GM12878 (cell line): ENCODE measurements around the gene ZDHHC22. TPM values are rescaled to one million over a fixed set of nuclear protein-coding genes. Genes with fewer than 3 reads are reported as not detected.

ENCODE experiments used
- ATF3 ChIP-seq: IDR thresholded peaks from 2 replicates; pipeline ENCODE4 v1.6.1; 2011; ENCODE audit warnings: low read depth, mild to moderate bottlenecking, low read length, moderate library complexity, borderline replicate concordance; ENCODE audit errors: extremely low read depth
- BRCA1 ChIP-seq: IDR thresholded peaks from 2 replicates; pipeline ENCODE4 v1.6.1; 2011; ENCODE audit warnings: low read depth, low read length, improper control_type of control experiment
- CBFB ChIP-seq: IDR thresholded peaks from 2 replicates; pipeline ENCODE4 v1.6.1; 2016; ENCODE audit warnings: antibody characterized with exemption, low read depth
- CHD4 ChIP-seq: fragments of 200-600 bp; sonication (generic); IDR thresholded peaks from 2 replicates; pipeline ENCODE4 v1.6.1; 2016; ENCODE audit warnings: mild to moderate bottlenecking
- EP300 ChIP-seq, 2 experiments: fragments of 150-350 bp in 1 of 2; IDR thresholded peaks; 2 replicates each; pipeline ENCODE4 v1.6.1; 2011 to 2012; ENCODE audit warnings: low read depth in 2 of 2, low read length in 2 of 2, borderline replicate concordance in 1 of 2, improper control_type of control experiment in 1 of 2, inconsistent platforms in 1 of 2; ENCODE audit not compliant: control insufficient read depth in 1 of 2
- ETV6 ChIP-seq, 2 experiments: fragments of 450-650 bp in 1 of 2; IDR thresholded peaks in 1 of 2; conservative IDR thresholded peaks in 1 of 2; 2 replicates each; pipeline ENCODE4 v1.6.1; 2014; ENCODE audit warnings: antibody characterized with exemption in 1 of 2, borderline replicate concordance in 1 of 2, low read depth in 1 of 2, mild to moderate bottlenecking in 1 of 2, moderate library complexity in 1 of 2
- FOXM1 ChIP-seq: IDR thresholded peaks from 2 replicates; pipeline ENCODE4 v1.6.1; 2012; ENCODE audit warnings: low read depth, mild to moderate bottlenecking, inconsistent platforms, low read length, moderate library complexity
- MEF2B ChIP-seq: fragments of 450-650 bp; IDR thresholded peaks from 2 replicates; pipeline ENCODE4 v1.6.1; 2018; ENCODE audit warnings: mild to moderate bottlenecking, moderate library complexity; ENCODE audit not compliant: partially characterized antibody, poor library complexity, severe bottlenecking
- MLLT1 ChIP-seq: fragments of 450-650 bp; IDR thresholded peaks from 2 replicates; pipeline ENCODE4 v1.6.1; 2016; ENCODE audit warnings: mild to moderate bottlenecking
- NFIC ChIP-seq: IDR thresholded peaks from 2 replicates; pipeline ENCODE4 v1.6.1; 2012; ENCODE audit warnings: low read depth, mild to moderate bottlenecking, inconsistent platforms, low read length, moderate library complexity
- NFYA ChIP-seq: IDR thresholded peaks from 2 replicates; pipeline ENCODE4 v1.6.1; 2011; ENCODE audit warnings: low read depth, mild to moderate bottlenecking, low read length, improper control_type of control experiment, borderline replicate concordance
- NKRF ChIP-seq: fragments of 450-650 bp; conservative IDR thresholded peaks from 2 replicates; pipeline ENCODE4 v1.6.1; 2017; ENCODE audit warnings: mild to moderate bottlenecking, moderate library complexity
- PML ChIP-seq: IDR thresholded peaks from 2 replicates; pipeline ENCODE4 v1.6.1; 2012; ENCODE audit warnings: low read length, inconsistent platforms
- RAD21 ChIP-seq: IDR thresholded peaks from 2 replicates; pipeline ENCODE4 v1.6.1; 2011; ENCODE audit warnings: mild to moderate bottlenecking, low read depth, low read length, moderate library complexity; ENCODE audit not compliant: insufficient read depth
- RELA ChIP-seq: fragments of 450-650 bp; IDR thresholded peaks from 2 replicates; pipeline ENCODE4 v1.8.0; 2014; ENCODE audit warnings: borderline replicate concordance; ENCODE audit not compliant: partially characterized antibody
- SUPT20H ChIP-seq: IDR thresholded peaks from 2 replicates; pipeline ENCODE4 v1.6.1; 2011; ENCODE audit warnings: low read depth, mild to moderate bottlenecking, low read length, moderate library complexity, borderline replicate concordance; ENCODE audit not compliant: control insufficient read depth
- TAF1 ChIP-seq: IDR thresholded peaks from 2 replicates; pipeline ENCODE4 v1.6.1; 2011; ENCODE audit warnings: mild to moderate bottlenecking, low read depth, low read length, borderline replicate concordance
- TARDBP ChIP-seq: IDR thresholded peaks from 2 replicates; pipeline ENCODE4 v1.6.1; 2016; ENCODE audit warnings: borderline replicate concordance
- YY1 ChIP-seq: IDR thresholded peaks from 2 replicates; pipeline ENCODE4 v1.6.1; 2011; ENCODE audit warnings: low read depth, mild to moderate bottlenecking, low read length
- ZBTB11 ChIP-seq: fragments of 450-650 bp; formaldehyde crosslinking; IDR thresholded peaks from 2 replicates; pipeline ENCODE4 v1.5.0; 2022; ENCODE audit warnings: mild to moderate bottlenecking, missing genetic modification characterization
- ZNF217 ChIP-seq: fragments of 450-650 bp; IDR thresholded peaks from 2 replicates; pipeline ENCODE4 v1.6.1; 2017; ENCODE audit warnings: antibody characterized with exemption, mild to moderate bottlenecking
- ZNF274 ChIP-seq: IDR thresholded peaks from one replicate; pipeline ENCODE4 v1.8.0; 2011; ENCODE audit not compliant: insufficient read length, insufficient read depth
- polyA plus RNA-seq, 11 experiments: library from polyadenylated mRNA; depleted of rRNA in 4 of 11; unstranded in 6 of 11; stranded (reverse) in 5 of 11; fragments of >200 nt; fragmentation: Nextera tagmentation in 4 of 11; fragmentation: Illumina TruSeq in 1 of 11; extraction: Ambion mirVana in 4 of 11; extraction: Trizol in 1 of 11; gene quantifications; 1 replicate in 1 of 11; 2 replicates in 10 of 11; pipeline versions ENCODE4 v1.2.1 to v1.2.3, GENCODE V29; 2011 to 2016; ENCODE audit warnings: inconsistent platforms in 2 of 11, missing spikeins in 2 of 11, low read depth in 1 of 11
- total RNA-seq, 4 experiments: library from RNA; depleted of rRNA in 3 of 4; stranded (reverse); fragments of >200 nt in 3 of 4; fragmentation: Illumina TruSeq in 1 of 4; extraction: Trizol in 1 of 4; gene quantifications; 2 replicates each; pipeline versions ENCODE4 v1.2.1 to v1.2.3, GENCODE V29; 2013 to 2021

Gene ZDHHC22
- total and polyA plus RNA-seq, 10 of the 15 experiments (the other 5 are each of a cell fraction or from before 2014, with no cell fraction given), result 0.06 TPM; not detected in 9

GRCh38 chr14:77097700-77098528 is 43.7 kb downstream of the ZDHHC22 start, which contains the start of gene CIPC (continued):
- peak in 1 of 2 experiments; percentile 40; a peak in 1 of 4 replicates for TF ChIP-seq ETV6 (conservative IDR thresholded peaks at IDR 0.05 in 1 of 2, IDR thresholded peaks at IDR 0.05 in 1 of 2; ENCODE audit: borderline replicate concordance in 1 of 2, low read depth in 1 of 2)
- no peak for TF ChIP-seq RAD21
- peak; percentile 48 for TF ChIP-seq MEF2B
- TF ChIP-seq NFYA, result no peak
- no peak for TF ChIP-seq NFIC
- no peak for TF ChIP-seq ZBTB11
- peak; percentile 16; the same call in 1 of the 2 replicates for TF ChIP-seq ZNF217
- TF ChIP-seq TARDBP, result peak; percentile 76; the same call in 1 of the 2 replicates
- no peak; the same call in 1 of the 2 replicates for TF ChIP-seq TAF1
- peak; percentile 52 for TF ChIP-seq RELA
- TF ChIP-seq ZNF274, result no peak
- TF ChIP-seq NKRF, result peak; percentile 92
- no peak for TF ChIP-seq CBFB
- TF ChIP-seq ATF3, result peak; percentile 77; the same call in 1 of the 2 replicates
- TF ChIP-seq SUPT20H, result no peak
- TF ChIP-seq BRCA1, result no peak
- TF ChIP-seq YY1, result peak; percentile 97
- TF ChIP-seq MLLT1, result peak; percentile 76; the same call in 1 of the 2 replicates
- no peak for TF ChIP-seq CHD4
- no peak for TF ChIP-seq FOXM1
- TF ChIP-seq EP300 (IDR thresholded peaks at IDR 0.05; ENCODE audit: borderline replicate concordance in 1 of 2, control insufficient read depth in 1 of 2, low read depth in 2 of 2, low read length in 2 of 2), result peak in 1 of 2 experiments; percentile 78; a peak in 2 of 4 replicates
- peak; percentile 73; the same call in 1 of the 2 replicates for TF ChIP-seq PML
